GM18517 (cell line): ENCODE data around the gene CD22.

Experiments
- ATAC-seq: cut with Tn5 transposase; IDR thresholded peaks from one replicate; pipeline ENCODE4 v1.9.1; 2021; ENCODE audit warnings: mild to moderate bottlenecking, moderate library complexity; ENCODE audit not compliant: unreplicated experiment

Gene CD22

DNA sequence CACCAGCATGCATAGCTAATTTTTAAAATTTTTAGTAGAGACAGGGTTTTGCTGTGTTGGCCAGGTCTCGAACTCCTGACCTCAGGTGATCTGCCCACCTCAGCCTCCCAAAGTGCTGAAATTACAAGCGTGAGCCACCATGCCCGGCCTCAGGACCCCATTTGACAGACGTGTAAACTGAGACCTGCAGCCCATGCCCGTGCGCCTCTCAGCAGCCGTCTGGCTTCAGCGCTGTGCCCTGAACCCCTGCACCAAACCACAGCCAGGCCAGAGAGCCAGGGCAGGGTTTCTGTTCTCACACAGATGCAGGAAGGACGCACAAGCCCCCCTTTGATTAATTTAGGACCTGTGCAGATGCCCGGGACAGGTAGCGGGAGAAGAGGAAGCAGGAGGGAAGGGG is 11.4 kb downstream of the CD22 start:
- ATAC-seq: no peak

DNA sequence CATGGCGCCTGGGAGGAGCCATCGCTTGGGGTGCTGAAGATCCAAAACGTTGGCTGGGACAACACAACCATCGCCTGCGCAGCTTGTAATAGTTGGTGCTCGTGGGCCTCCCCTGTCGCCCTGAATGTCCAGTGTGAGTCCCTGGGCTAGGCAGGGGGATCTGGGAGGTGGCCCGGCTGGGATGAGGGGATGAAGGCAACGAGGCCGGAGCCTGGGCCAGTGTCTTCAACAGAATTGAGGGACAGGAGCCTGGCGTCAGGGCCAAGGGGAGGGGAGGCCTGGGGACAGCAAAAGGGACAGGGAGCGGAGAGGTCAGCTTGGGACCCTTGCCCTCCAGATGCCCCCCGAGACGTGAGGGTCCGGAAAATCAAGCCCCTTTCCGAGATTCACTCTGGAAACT is 12.0 kb downstream of the CD22 start:
- ATAC-seq: no peak

GRCh38 chr19:35341565-35342225 is 12.7 kb downstream of the CD22 start:
- ATAC-seq: no peak

DNA sequence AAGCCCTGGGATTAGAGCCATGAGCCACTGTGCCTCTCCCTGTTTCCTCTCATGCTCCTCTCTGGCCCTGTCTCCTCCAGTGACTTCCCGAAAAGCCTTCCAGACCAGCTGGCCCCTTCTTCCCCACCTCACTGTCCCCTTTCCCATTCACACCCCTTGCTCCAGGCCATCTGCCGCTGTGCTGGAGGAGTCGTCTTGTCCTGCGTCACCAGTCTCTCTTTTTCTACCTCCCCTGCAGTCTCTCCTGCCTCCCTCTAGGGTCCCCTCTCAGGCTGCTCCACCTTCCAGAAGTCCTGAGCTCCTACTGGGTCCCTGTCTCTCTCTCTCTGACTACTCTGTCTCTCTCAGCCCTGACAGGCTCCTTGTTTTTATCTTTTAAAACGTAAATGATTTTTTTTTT is 13.4 kb downstream of the CD22 start:
- no peak for ATAC-seq

- ATAC-seq: no peak
These were observed 15.6 kb downstream of the CD22 start for GRCh38 chr19:35344511-35345031.

GRCh38 chr19:35345671-35346111 is 16.7 kb downstream of the CD22 start:
- no peak for ATAC-seq

DNA sequence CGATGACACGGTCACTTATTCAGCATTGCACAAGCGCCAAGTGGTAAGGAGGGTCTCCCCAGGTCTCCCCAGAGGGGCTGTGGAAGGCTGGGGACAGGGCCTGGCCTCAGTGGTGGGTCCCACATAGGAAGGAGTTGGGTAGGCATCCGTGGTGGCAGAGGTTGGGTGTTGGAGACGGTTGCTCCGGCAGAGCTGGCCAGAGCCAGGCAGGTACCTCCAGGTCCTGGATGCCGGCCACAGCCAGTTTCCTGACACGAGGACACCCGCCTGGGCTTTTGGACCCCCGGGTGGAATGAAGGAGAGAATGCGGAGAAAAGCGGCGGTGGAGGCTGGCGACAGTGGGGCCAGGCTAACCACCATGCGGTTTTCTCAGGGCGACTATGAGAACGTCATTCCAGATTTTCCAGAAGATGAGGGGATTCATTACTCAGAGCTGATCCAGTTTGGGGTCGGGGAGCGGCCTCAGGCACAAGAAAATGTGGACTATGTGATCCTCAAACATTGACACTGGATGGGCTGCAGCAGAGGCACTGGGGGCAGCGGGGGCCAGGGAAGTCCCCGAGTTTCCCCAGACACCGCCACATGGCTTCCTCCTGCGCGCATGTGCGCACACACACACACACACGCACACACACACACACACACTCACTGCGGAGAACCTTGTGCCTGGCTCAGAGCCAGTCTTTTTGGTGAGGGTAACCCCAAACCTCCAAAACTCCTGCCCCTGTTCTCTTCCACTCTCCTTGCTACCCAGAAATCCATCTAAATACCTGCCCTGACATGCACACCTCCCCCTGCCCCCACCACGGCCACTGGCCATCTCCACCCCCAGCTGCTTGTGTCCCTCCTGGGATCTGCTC is 17.4 kb downstream of the CD22 start:
- no peak for ATAC-seq

- peak; percentile 72 for ATAC-seq
These were observed 18.4 kb downstream of the CD22 start, which contains the start of gene FFAR1 for GRCh38 chr19:35347171-35347929. Gene FFAR1 (plus strand): TSS chr19:35347902. CDS start chr19:35351552, 3,650 bp downstream.

GRCh38 chr19:35347930-35348298 is 18.9 kb downstream of the CD22 start:
- no peak for ATAC-seq

- no peak for ATAC-seq
These were observed 20.1 kb downstream of the CD22 start for GRCh38 chr19:35348911-35349611.

DNA sequence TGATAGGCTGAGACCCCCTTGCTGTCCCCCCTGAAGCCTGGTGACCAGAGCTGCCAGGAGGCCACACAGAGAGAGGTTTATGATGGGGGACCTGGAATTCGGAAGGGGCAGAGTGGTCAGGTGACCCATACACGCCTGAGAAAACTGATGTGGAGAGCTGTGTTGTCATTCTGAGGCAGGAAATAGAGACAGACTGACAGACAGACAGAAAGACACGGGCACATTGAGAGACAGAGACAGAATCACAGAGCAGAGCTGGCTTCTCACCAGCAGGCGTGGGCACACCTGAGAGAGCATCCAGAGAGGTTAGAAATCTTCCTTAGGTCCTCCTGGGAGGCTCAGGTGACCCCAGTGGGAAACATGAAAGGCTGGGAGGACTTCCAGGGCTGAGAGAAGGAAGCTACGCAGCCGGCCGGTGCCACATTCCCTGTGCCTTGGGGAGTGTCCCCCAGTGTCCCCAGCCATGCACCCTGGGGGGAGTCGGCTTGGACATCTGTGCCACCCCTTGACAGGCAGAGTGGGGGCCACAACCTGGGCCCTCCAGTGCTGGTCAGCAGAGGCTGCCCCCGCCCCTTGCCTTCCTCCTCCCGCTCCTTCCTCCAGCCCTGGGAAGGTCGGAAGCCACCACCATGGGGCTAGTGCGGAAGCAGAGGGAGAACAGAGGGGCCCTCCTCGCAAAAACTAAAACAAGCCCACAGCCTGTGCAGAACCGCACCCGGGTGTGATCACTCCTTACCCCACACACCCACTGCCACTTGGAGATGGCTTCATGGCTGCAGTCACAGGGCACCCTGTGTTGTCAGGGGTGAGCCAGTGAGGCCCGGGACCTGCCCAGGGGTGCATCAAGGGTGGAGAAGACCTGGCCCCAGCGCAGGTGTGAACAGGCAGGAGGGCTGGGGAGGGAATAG is 20.9 kb downstream of the CD22 start:
- no peak for ATAC-seq

GRCh38 chr19:35350591-35350990 is 21.6 kb downstream of the CD22 start:
- ATAC-seq: no peak

DNA sequence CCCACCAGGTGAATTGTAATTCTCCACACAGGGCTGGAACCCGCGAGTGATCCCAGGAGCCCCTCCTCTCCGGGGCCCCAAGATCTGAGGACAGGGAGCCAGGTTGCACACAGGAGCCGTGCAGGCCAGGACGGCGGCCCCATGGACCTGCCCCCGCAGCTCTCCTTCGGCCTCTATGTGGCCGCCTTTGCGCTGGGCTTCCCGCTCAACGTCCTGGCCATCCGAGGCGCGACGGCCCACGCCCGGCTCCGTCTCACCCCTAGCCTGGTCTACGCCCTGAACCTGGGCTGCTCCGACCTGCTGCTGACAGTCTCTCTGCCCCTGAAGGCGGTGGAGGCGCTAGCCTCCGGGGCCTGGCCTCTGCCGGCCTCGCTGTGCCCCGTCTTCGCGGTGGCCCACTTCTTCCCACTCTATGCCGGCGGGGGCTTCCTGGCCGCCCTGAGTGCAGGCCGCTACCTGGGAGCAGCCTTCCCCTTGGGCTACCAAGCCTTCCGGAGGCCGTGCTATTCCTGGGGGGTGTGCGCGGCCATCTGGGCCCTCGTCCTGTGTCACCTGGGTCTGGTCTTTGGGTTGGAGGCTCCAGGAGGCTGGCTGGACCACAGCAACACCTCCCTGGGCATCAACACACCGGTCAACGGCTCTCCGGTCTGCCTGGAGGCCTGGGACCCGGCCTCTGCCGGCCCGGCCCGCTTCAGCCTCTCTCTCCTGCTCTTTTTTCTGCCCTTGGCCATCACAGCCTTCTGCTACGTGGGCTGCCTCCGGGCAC is 22.6 kb downstream of the CD22 start:
- no peak for ATAC-seq

GRCh38 chr19:35352177-35352447 is 23.1 kb downstream of the CD22 start:
- ATAC-seq: no peak

DNA sequence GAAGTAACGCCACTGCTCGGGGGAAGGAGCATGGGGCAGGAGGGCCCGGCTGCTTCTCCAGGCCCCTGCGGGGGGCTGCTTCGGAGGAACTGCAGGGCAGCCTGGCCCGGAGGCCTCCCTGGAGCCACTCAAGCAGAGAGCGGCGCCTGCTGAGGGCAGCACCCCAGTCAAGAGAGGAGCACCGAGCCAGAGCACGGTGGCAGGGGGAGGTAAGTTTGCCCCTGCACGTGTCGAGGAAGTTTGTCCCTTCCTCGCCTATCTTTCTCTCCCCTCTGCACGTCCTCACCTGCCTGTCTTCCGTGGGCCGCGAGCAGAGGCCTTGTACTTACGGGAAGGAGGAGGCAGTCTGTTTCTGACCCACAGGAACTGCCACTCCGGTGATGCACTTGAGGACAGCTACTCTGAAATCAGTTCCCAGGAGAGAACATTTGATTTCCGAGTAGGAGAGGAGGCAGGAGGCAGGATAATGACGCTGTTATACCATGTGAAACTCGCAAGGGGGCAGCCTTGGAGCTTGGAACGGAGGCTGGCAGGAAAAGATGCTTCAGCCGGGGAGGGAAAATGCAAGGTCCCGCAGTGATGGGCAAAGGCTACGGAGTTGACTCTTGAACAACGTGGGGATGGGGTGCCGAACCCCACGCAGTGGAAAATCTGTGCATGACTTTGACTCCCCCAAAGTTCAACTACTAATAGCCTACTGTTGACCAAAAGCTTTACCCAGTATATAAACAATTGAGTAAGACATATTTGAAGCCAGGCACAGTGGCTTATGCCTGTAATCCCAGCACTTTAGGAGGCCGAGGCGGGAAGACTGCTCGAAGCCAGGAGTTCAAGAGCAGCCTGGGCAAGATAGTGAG is 23.7 kb downstream of the CD22 start:
- ATAC-seq: no peak

- no peak for ATAC-seq
These were observed 24.6 kb downstream of the CD22 start for GRCh38 chr19:35353635-35354034.

DNA sequence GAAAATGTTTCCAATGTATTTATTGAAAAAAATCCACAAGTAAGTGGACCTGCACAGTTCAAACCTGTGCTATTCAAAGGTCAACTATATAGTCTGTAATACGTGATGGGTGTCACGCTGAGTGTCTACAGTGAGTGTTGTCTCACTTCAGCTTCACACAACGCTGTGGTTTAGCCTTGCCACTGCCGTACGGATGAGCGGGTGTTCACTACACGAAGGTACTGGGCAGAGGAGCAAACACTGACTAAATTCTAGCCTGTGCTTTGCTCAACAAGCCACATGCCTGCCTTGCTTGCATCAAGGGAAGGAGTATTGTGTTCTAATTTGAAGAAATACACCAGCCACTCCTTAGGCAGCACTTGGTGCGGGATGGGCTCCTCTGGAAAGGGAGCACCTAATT is 25.9 kb downstream of the CD22 start:
- no peak for ATAC-seq

DNA sequence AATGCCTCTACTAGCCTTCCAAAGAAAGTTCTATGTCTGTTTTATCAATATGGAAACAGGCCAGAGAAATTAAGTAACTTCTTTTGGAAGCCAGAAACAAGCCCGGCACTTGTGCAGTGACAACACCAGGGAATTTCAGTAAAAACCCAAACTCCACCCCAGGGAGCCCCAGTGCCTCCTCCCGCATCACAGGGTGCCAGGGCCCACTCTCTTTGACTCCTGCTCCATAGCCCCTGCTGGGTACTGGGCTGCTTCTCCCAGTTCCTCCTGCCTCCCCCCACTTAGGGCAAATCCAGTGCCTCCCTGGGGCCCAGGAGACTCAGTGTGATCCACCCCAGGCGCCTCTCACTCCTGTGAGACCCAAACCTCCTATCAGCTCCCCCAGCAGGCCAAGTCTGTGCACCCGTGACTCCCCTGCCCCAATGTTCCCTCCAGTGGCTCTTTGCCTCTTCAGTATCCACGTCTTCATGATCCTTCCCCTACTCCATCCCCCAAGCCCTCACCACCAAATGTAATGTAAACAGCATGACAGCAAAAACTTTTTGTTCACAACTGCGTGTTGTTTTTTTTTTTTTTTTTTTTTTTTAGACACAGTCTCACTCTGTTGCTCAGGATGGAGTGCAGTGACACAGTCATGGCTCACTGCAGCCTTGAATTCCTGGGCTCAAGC is 26.9 kb downstream of the CD22 start:
- ATAC-seq: no peak
